ENCODE results near the gene PRR5L. TPM values are rescaled to one million over a fixed set of nuclear protein-coding genes. Genes with fewer than 3 reads are reported as not detected.

PRR5L gene
- total RNA-seq, 3 donors from 2014 or later, result 5.1 to 10.0 (median 8.5) TPM

DNA sequence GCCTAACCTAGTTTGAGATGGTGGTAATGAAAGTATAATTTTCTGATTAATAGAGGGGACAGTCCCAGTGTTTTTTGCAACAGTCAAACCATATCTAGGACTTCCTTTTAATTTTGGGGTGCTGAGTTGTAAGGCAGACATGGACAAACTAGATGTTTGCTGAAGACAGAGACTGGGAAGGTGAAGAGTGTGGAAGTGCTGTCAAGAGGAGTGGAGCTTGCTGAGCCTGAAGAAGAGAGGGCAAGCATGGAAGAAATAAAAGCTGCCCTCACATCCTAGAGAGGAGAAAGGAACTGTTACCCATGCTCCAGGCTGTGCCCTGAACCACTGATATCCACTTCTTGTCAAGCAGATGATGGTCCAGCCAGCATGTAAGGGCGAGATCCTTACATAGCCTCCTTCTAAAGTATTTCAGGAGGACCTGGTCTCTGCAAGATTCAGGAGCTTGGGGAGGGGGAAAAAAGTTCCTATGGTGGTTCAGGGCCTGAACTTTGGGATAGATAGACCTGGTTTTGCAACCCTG lies 51.4 kb downstream of the PRR5L start:
- Mint-ChIP-seq H3K27me3 (ENCODE audit: low read depth) (peaks cover 13% of the 10 kb centered on the region), H3K4me3 (no peak overlapping the region), H3K36me3 (ENCODE audit: insufficient read depth) (no peaks in the 10 kb centered on the region), H3K9me3 (no peaks in the 10 kb centered on the region), H3K4me1 (ENCODE audit: low read depth) (peaks cover 20% of the 10 kb centered on the region)
- ATAC-seq (no peak), DNase-seq (no peak)

DNA sequence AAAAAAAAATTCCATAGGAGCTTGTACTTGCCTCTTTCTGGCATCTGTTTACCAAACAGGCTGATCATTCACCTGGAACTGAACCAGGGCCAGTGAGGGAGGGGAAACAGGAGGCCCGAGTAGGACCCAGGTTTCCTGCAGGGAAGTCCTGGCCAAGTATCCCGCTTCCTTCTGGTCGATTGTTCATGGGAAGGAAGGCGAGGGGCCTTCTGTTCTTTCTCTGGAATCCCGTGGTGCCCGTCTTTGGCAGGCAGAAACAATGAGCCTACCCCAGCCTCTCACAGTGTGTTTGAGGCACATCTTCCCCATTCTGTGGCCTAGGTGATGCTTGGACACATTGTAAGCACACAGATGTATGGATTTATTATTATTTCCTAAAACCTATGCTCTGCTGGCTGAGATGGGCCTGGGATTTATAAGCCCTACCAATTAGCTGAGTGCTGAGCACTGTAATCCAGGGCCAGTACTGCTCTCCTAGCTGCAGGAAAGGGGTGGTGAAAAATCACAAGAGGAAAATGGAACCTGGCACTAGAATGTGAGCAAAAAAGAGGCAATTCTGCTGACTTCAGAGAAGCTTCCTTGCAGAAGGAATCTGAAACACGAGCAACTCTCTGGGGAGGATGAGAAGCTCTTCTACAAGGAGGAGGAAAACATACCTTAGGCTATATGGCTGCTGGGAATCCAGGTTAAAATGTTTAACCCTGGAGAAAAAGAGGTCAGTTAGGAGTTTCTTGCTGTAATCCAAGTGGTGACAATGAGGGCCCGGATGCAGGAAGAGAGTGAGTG lies 53.5 kb downstream of the PRR5L start:
- Mint-ChIP-seq H3K4me3 (no peak overlapping the region), H3K9me3 (no peaks in the 10 kb centered on the region), H3K36me3 (ENCODE audit: insufficient read depth) (no peaks in the 10 kb centered on the region), H3K4me1 (ENCODE audit: low read depth) (peaks cover 37% of the 10 kb centered on the region), H3K27me3 (ENCODE audit: low read depth) (peaks cover 11% of the 10 kb centered on the region)
- DNase-seq (no peak), ATAC-seq (no peak)

DNA sequence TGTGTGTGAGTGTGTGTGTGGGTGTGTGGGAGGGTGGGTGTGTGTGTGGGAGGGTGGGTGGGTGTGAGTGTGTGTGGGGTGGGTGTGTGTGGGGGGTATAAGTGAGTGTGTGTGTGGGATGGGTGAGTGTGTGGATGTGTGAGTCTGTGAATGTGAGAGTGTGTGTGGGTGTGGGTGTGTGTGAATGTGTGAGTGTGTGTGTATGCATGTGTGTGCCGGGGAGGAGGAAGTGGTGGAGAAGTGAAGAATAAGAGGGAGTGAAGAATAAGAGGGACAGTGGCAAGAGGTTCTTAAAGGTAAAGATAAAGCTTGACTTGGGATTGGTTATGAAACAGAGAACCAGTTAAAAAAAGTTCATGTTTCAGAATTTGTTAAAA lies 54.0 kb downstream of the PRR5L start:
- Mint-ChIP-seq H3K36me3 (ENCODE audit: insufficient read depth) (no peaks in the 10 kb centered on the region), H3K27me3 (ENCODE audit: low read depth) (peaks cover 7% of the 10 kb centered on the region), H3K4me1 (ENCODE audit: low read depth) (peaks cover 42% of the 10 kb centered on the region), H3K9me3 (no peaks in the 10 kb centered on the region), H3K4me3 (no peak overlapping the region)
- DNase-seq (no peak), ATAC-seq (no peak)

DNA sequence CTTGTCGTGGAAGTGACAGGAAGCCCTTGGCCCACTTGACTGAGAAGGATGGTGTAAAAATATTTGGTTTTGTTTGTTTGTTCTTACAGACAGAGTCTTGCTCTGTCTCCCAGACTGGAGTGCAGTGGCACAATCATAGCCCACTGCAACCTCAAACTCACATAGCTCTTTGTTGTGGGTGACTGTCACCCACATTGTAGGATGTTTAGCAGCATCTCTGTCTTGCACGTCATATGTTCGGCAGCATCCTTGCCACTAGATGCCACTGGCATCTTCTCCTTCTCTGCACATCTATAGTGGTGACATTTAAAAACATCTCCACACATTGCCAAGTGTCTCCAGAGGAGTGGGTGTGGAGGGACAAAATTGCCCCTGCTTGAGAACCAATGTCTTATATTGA lies 56.8 kb downstream of the PRR5L start:
- H3K4me3 Mint-ChIP-seq, result no peak overlapping the region
- H3K9me3 Mint-ChIP-seq, result no peaks in the 10 kb centered on the region
- H3K4me1 Mint-ChIP-seq (ENCODE audit: low read depth), result peaks cover 57% of the 10 kb centered on the region
- DNase-seq (peak; percentile 36), ATAC-seq (peak; percentile 80 to 85)
- peaks cover 5% of the 10 kb centered on the region for H3K27me3 Mint-ChIP-seq (ENCODE audit: low read depth)
- H3K36me3 Mint-ChIP-seq (ENCODE audit: insufficient read depth), result no peaks in the 10 kb centered on the region

DNA sequence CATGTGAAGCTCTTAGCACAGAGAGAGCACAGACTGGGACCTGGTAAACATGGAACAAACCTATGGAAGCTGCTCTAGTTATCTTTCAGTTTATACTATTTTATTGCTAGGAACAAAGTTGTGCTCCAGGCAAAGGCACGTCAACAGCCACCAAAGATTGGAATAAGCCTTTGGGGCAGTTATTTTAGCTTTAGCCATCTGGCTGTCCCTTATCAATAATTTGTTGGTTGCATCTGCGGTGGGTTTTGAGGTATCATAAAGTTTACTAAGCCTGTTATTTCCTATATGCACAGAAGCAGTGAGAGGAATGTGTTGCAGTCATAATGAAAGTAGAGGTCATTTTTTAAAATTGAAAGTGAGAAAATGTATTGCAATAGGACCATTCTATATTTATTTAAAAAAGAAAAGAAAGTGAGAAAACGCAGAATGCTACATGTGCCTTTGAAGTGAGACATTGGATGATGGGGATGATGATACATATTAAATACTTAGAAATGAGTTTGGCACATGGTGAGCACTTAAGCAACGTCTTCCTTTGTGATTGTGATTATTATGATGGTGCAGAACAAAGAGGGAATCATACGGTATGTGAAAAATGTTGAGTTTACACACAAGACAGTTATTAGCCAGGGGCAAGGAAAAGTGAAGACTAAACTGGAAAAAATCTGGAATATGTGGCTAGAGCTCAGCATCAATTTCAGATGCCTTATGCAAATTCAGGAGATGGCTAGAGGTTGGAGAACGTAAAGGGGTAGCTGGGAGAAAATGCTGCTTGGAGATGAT lies 58.3 kb downstream of the PRR5L start:
- ATAC-seq (peak; percentile 41 to 52), DNase-seq (no peak)
- no peaks in the 10 kb centered on the region for H3K9me3 Mint-ChIP-seq
- peaks cover 9% of the 10 kb centered on the region for H3K27me3 Mint-ChIP-seq (ENCODE audit: low read depth)
- H3K4me1 Mint-ChIP-seq (ENCODE audit: low read depth), result peaks cover 60% of the 10 kb centered on the region
- no peak overlapping the region for H3K4me3 Mint-ChIP-seq
- H3K36me3 Mint-ChIP-seq (ENCODE audit: insufficient read depth), result no peaks in the 10 kb centered on the region

DNA sequence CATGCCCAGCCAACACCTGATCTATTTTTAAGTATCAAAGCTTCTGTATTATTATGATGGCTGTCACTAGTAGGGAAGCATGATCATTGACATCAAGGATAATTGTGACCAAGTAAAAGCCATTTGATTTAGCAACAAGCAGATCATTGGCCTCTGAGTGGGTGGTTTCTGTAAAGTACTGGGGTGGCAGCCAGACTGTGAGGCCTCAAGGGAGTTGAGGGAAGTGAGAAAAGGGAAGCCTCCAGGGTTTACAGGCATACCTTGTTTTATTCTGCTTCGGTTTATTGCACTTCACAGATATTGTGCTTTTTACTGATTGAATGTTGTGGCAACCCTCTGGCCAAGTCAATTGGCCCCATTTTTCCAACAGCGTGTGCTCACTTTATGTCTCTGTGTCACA lies 60.1 kb downstream of the PRR5L start:
- Mint-ChIP-seq H3K27me3 (ENCODE audit: low read depth) (peaks cover 11% of the 10 kb centered on the region), H3K9me3 (no peaks in the 10 kb centered on the region), H3K4me1 (ENCODE audit: low read depth) (peaks cover 67% of the 10 kb centered on the region), H3K4me3 (no peak overlapping the region), H3K36me3 (ENCODE audit: insufficient read depth) (no peaks in the 10 kb centered on the region)
- ATAC-seq (no peak), DNase-seq (no peak)

DNA sequence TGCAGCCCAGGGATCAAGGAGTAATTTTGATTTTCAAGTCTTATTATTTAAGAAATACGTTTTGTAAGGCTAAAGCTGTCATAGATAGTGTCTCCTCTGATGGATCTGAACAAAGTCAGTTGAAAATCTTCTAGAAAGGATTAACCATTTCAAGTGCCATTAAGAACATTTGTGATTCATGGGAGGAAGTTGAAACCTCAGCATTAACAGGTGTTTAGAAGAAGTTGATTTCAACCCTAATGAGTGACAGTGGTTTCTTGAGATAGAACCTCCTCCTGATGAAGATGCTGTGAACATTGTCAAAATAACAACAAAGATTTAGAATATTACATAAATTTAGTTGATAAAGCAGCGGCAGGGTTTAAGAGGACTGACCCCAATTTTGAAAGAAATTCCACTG lies 61.7 kb downstream of the PRR5L start:
- no peaks in the 10 kb centered on the region for H3K9me3 Mint-ChIP-seq
- ATAC-seq (no peak), DNase-seq (no peak)
- no peak overlapping the region for H3K4me3 Mint-ChIP-seq
- H3K36me3 Mint-ChIP-seq (ENCODE audit: insufficient read depth), result no peaks in the 10 kb centered on the region
- H3K4me1 Mint-ChIP-seq (ENCODE audit: low read depth), result peaks cover 69% of the 10 kb centered on the region
- H3K27me3 Mint-ChIP-seq (ENCODE audit: low read depth), result peaks cover 14% of the 10 kb centered on the region

DNA sequence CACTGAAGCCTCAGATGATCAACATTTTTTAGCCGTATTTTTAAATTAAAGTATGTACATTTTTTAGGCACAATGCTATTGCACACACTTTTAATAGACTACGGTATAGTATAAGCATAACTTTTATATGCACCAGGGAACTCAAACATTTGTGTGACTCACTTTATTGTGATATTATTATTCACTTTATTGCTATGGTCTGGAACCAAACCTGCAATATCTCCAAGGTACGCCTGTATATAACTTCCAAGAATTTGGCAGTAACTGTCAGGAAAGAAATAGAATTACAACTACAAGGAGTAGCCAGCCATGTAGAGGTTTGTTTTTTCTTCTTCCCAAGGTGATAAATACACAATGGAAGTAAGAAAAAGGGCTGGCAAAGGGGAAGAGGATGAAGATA lies 62.3 kb downstream of the PRR5L start:
- no peak for ATAC-seq
- Mint-ChIP-seq H3K9me3 (no peaks in the 10 kb centered on the region), H3K4me3 (no peak overlapping the region)

DNA sequence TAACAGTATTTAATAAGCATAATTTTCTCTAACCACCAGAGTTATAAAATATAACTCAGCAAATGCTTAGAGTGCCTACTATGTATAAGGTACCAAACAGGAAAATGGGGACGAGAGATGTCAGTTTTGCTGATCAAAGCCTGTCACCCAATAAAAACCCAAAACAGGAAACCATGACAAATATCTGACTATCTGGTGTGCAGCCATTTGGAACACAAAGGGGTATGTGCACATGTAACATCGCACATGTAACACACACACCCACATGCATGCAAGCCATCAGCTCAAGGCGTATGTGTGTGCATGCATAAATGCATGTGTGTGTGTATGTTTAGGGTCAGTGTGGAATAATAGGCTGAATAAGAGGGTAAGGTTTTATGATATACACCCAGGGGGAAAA lies 64.2 kb downstream of the PRR5L start:
- Mint-ChIP-seq H3K4me3 (no peak overlapping the region), H3K36me3 (ENCODE audit: insufficient read depth) (no peaks in the 10 kb centered on the region), H3K4me1 (ENCODE audit: low read depth) (peaks cover 65% of the 10 kb centered on the region)

More for the DNA sequence above, 62.3 kb downstream of the PRR5L start:
- peaks cover 69% of the 10 kb centered on the region for H3K4me1 Mint-ChIP-seq (ENCODE audit: low read depth)
- H3K36me3 Mint-ChIP-seq (ENCODE audit: insufficient read depth), result no peaks in the 10 kb centered on the region
- no peak for DNase-seq
- H3K27me3 Mint-ChIP-seq (ENCODE audit: low read depth), result peaks cover 14% of the 10 kb centered on the region

DNA sequence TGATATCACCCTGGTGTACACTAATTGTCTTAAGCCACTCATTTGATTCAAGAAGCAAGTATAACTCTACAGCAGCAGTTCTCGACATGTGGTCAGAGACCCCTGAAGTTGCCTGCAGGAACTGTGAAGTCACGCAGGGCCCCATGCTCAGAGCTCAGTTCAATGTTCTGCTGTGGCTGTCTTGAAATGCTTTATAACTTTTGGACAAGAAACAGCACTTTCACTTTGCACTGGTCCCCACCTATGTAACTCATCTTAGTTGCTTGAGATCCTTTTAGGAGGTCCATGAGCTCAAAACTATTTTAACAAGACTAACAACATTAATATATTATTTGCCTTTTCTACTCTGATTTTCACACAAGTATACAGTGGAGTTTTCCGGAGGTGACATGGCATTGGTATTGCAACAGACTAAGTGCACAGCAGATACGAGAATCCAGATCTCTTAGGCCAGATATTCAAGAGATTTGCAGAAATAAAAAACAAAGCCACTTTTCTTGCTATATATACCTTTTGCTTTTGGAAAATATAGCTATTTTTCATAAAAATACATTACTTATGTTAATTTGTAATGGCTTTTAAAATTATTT lies 64.8 kb downstream of the PRR5L start:
- ATAC-seq, result no peak
- peaks cover 10% of the 10 kb centered on the region for H3K27me3 Mint-ChIP-seq (ENCODE audit: low read depth)
- peaks cover 63% of the 10 kb centered on the region for H3K4me1 Mint-ChIP-seq (ENCODE audit: low read depth)
- no peak for DNase-seq
- peak overlapping the region; percentile 32 for H3K4me3 Mint-ChIP-seq
- no peaks in the 10 kb centered on the region for H3K36me3 Mint-ChIP-seq (ENCODE audit: insufficient read depth)
- no peaks in the 10 kb centered on the region for H3K9me3 Mint-ChIP-seq

More for the DNA sequence above, 64.2 kb downstream of the PRR5L start:
- DNase-seq, result no peak
- ATAC-seq, result no peak
- no peaks in the 10 kb centered on the region for H3K9me3 Mint-ChIP-seq
- H3K27me3 Mint-ChIP-seq (ENCODE audit: low read depth), result peaks cover 10% of the 10 kb centered on the region

DNA sequence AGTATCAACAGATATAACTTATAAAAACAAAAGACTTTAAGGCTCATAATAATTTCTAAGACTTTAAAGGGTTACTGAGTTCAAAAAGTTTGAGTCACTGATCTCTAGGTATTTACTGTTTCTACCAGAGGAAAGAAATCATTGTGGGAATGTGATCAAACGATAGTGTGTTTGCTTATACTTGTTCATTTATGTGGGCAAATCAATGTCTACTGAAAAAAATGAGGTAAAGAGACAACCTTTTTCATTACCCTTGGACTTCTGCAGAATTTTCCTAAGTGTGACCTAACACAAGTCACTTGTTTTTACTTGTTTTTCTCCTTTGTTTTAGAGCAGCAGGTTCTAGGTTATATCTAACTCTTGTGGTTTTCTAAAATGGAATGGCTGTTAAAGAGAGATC lies 65.4 kb downstream of the PRR5L start:
- Mint-ChIP-seq H3K9me3 (no peaks in the 10 kb centered on the region), H3K4me3 (peak overlapping the region; percentile 62), H3K4me1 (ENCODE audit: low read depth) (peaks cover 57% of the 10 kb centered on the region), H3K27me3 (ENCODE audit: low read depth) (peaks cover 10% of the 10 kb centered on the region), H3K36me3 (ENCODE audit: insufficient read depth) (no peaks in the 10 kb centered on the region)
- ATAC-seq (no peak), DNase-seq (no peak)

DNA sequence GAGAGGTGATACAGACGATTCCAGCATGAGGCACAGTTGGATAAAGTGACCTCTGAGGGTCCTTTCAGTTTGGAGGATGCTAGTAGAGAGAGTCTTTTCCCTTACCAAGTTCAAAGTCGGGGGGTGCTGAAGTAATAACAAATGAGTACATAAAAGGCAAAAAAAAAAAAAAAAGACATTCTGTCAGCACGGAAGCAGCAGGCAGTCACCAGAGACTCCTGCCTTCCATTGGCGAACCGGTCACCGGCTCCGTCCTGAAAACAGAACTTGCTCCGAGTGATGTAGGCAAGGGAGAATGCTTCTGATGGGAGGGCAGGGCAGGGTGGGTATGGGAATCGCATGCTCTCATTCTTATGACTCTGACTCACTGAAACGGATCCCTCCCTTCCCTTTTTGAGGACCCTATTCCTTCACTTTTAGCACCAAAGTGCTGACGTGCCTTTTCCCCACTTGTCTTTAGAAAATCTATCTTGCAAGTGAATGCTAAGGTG lies 65.9 kb downstream of the PRR5L start:
- peak overlapping the region; percentile 62 for H3K4me3 Mint-ChIP-seq
- DNase-seq (no peak), ATAC-seq (no peak)
- H3K27me3 Mint-ChIP-seq (ENCODE audit: low read depth), result peaks cover 10% of the 10 kb centered on the region
- H3K36me3 Mint-ChIP-seq (ENCODE audit: insufficient read depth), result no peaks in the 10 kb centered on the region
- peaks cover 53% of the 10 kb centered on the region for H3K4me1 Mint-ChIP-seq (ENCODE audit: low read depth)
- H3K9me3 Mint-ChIP-seq, result no peaks in the 10 kb centered on the region

DNA sequence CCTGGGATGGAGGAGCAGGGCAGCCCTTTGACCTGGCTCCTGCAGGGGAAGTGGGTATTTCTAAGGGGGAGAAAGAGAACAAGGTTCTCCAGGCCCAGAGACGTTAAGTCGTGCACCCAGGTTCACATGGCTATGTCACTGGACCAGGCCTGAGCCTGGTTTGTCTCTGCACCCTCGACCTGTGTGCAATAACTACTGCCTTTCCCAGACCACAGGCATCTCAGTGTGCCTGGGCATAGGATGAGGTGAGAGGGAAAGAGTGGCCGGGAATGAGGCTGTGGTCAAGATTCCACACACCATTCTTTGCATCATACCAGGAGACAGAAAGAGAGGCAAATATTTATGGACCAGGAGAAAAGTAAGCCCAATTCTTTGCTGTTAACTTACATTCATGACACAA lies 66.8 kb downstream of the PRR5L start:
- DNase-seq, result no peak
- no peak for ATAC-seq
- Mint-ChIP-seq H3K9me3 (no peaks in the 10 kb centered on the region), H3K4me3 (no peak overlapping the region), H3K4me1 (ENCODE audit: low read depth) (peaks cover 46% of the 10 kb centered on the region), H3K36me3 (ENCODE audit: insufficient read depth) (no peaks in the 10 kb centered on the region), H3K27me3 (ENCODE audit: low read depth) (peaks cover 11% of the 10 kb centered on the region)
